GM12873 (cell line): ENCODE data around the gene GALNT17.

Experiments
- CTCF ChIP-seq: IDR thresholded peaks from 2 replicates; pipeline ENCODE4 v1.5.1; 2012; ENCODE audit warnings: low read depth, mild to moderate bottlenecking, moderate library complexity, low read length, control low read depth; ENCODE audit not compliant: insufficient read depth; ENCODE audit errors: missing control alignments

Gene GALNT17

GRCh38 chr7:71430246-71430645 lies 298.3 kb downstream of the GALNT17 start:
- TF ChIP-seq CTCF = no peak

- TF ChIP-seq CTCF = no peak
Measured at GRCh38 chr7:71439321-71439720, 307.4 kb downstream of the GALNT17 start.

- no peak for TF ChIP-seq CTCF
Measured at GRCh38 chr7:71442492-71443190, 310.7 kb downstream of the GALNT17 start.

GRCh38 chr7:71443191-71443530 lies 311.2 kb downstream of the GALNT17 start:
- no peak for TF ChIP-seq CTCF

GRCh38 chr7:71444130-71444529 lies 312.2 kb downstream of the GALNT17 start:
- TF ChIP-seq CTCF = no peak

- no peak for TF ChIP-seq CTCF
Measured at GRCh38 chr7:71453630-71454029, 321.7 kb downstream of the GALNT17 start.

- no peak for TF ChIP-seq CTCF
Measured at GRCh38 chr7:71454981-71455380, 323.0 kb downstream of the GALNT17 start.
